ENCODE measurements around the gene S1PR4. TPM values are rescaled to one million over a fixed set of nuclear protein-coding genes. Genes with fewer than 3 reads are reported as not detected.

The S1PR4 gene
- total RNA-seq, 1 donor from 2014 or later, result not detected

- Mint-ChIP-seq H3K36me3 (ENCODE audit: low read depth, unreplicated experiment) (no peaks in the 10 kb centered on the region), H3K4me3 (ENCODE audit: unreplicated experiment) (no peak overlapping the region), H3K9me3 (ENCODE audit: unreplicated experiment) (no peaks in the 10 kb centered on the region), H3K4me1 (ENCODE audit: low read depth, unreplicated experiment) (no peaks in the 10 kb centered on the region), H3K27ac (ENCODE audit: unreplicated experiment) (no peak overlapping the region), H3K27me3 (ENCODE audit: low read depth, unreplicated experiment) (peaks cover 2% of the 10 kb centered on the region)
- H3K4me2 ChIP-seq (ENCODE audit: low read length), result no peak overlapping the region
- H2AFZ ChIP-seq (ENCODE audit: low read depth, low read length), result no peak overlapping the region
- H3K79me2 ChIP-seq (ENCODE audit: insufficient read depth, low read length), result no peaks in the 10 kb centered on the region
- DNase-seq (ENCODE audit: low read depth) (no peak), FAIRE-seq (no peak)
- peaks cover 11% of the 10 kb centered on the region for H3K4me1 ChIP-seq (ENCODE audit: insufficient read depth, low read length)
- no peak for TF ChIP-seq CTCF (IDR thresholded peaks at IDR 0.05; ENCODE audit: insufficient read depth, low read depth, low read length)
- TF ChIP-seq EZH2 (IDR thresholded peaks at IDR 0.05; ENCODE audit: insufficient read depth, low read length), result no peak
- no peak overlapping the region for H3K4me3 ChIP-seq (ENCODE audit: insufficient read depth, low read depth, low read length)
- no peaks in the 10 kb centered on the region for H3K9me3 ChIP-seq (ENCODE audit: insufficient read depth, low read depth, low read length)
- H3K27ac ChIP-seq (ENCODE audit: low read depth, low read length), result no peak overlapping the region
- no peaks in the 10 kb centered on the region for H4K20me1 ChIP-seq (ENCODE audit: insufficient read depth, low read length)
- no peaks in the 10 kb centered on the region for H3K27me3 ChIP-seq (ENCODE audit: insufficient read depth, low read length)
- no peak overlapping the region for H3K9ac ChIP-seq (ENCODE audit: low read length)
- no peaks in the 10 kb centered on the region for H3K36me3 ChIP-seq (ENCODE audit: insufficient read depth, low read length)
Measured at GRCh38 chr19:3142781-3143337, 35.7 kb upstream of the S1PR4 start.

GRCh38 chr19:3145909-3146676, 32.5 kb upstream of the S1PR4 start:
- H3K4me3 Mint-ChIP-seq (ENCODE audit: unreplicated experiment), result no peak overlapping the region
- FAIRE-seq, result no peak
- no peak overlapping the region for H3K9ac ChIP-seq (ENCODE audit: low read length)
- H3K9me3 ChIP-seq (ENCODE audit: insufficient read depth, low read depth, low read length), result no peaks in the 10 kb centered on the region
- peaks cover 11% of the 10 kb centered on the region for H3K4me1 ChIP-seq (ENCODE audit: insufficient read depth, low read length)
- H3K4me1 Mint-ChIP-seq (ENCODE audit: low read depth, unreplicated experiment), result no peaks in the 10 kb centered on the region
- no peaks in the 10 kb centered on the region for H3K36me3 Mint-ChIP-seq (ENCODE audit: low read depth, unreplicated experiment)
- no peak overlapping the region for H3K27ac ChIP-seq (ENCODE audit: low read depth, low read length)
- H3K27me3 Mint-ChIP-seq (ENCODE audit: low read depth, unreplicated experiment), result peaks cover 13% of the 10 kb centered on the region
- TF ChIP-seq EZH2 (IDR thresholded peaks at IDR 0.05; ENCODE audit: insufficient read depth, low read length), result no peak
- no peak for TF ChIP-seq CTCF (IDR thresholded peaks at IDR 0.05; ENCODE audit: insufficient read depth, low read depth, low read length)
- H3K4me2 ChIP-seq (ENCODE audit: low read length), result no peak overlapping the region
- no peak overlapping the region for H3K27ac Mint-ChIP-seq (ENCODE audit: unreplicated experiment)
- no peaks in the 10 kb centered on the region for H3K27me3 ChIP-seq (ENCODE audit: insufficient read depth, low read length)
- no peaks in the 10 kb centered on the region for H3K36me3 ChIP-seq (ENCODE audit: insufficient read depth, low read length)
- no peak overlapping the region for H2AFZ ChIP-seq (ENCODE audit: low read depth, low read length)
- no peak overlapping the region for H3K4me3 ChIP-seq (ENCODE audit: insufficient read depth, low read depth, low read length)
- H4K20me1 ChIP-seq (ENCODE audit: insufficient read depth, low read length), result no peaks in the 10 kb centered on the region
- DNase-seq (ENCODE audit: low read depth), result no peak
- no peaks in the 10 kb centered on the region for H3K9me3 Mint-ChIP-seq (ENCODE audit: unreplicated experiment)
- no peaks in the 10 kb centered on the region for H3K79me2 ChIP-seq (ENCODE audit: insufficient read depth, low read length)

GRCh38 chr19:3146677-3147100, 31.9 kb upstream of the S1PR4 start:
- no peak for FAIRE-seq
- TF ChIP-seq CTCF (IDR thresholded peaks at IDR 0.05; ENCODE audit: insufficient read depth, low read depth, low read length) (peak; percentile 39), EZH2 (IDR thresholded peaks at IDR 0.05; ENCODE audit: insufficient read depth, low read length) (no peak)
- Histone ChIP-seq H3K36me3 (ENCODE audit: insufficient read depth, low read length) (no peaks in the 10 kb centered on the region), H3K4me1 (ENCODE audit: insufficient read depth, low read length) (peaks cover 9% of the 10 kb centered on the region), H2AFZ (ENCODE audit: low read depth, low read length) (no peak overlapping the region), H3K4me3 (ENCODE audit: insufficient read depth, low read depth, low read length) (no peak overlapping the region), H3K79me2 (ENCODE audit: insufficient read depth, low read length) (no peaks in the 10 kb centered on the region), H3K27ac (ENCODE audit: low read depth, low read length) (no peak overlapping the region), H3K9ac (ENCODE audit: low read length) (no peak overlapping the region), H4K20me1 (ENCODE audit: insufficient read depth, low read length) (no peaks in the 10 kb centered on the region), H3K27me3 (ENCODE audit: insufficient read depth, low read length) (no peaks in the 10 kb centered on the region), H3K9me3 (ENCODE audit: insufficient read depth, low read depth, low read length) (no peaks in the 10 kb centered on the region), H3K4me2 (ENCODE audit: low read length) (no peak overlapping the region)
- Mint-ChIP-seq H3K27ac (ENCODE audit: unreplicated experiment) (no peak overlapping the region), H3K4me3 (ENCODE audit: unreplicated experiment) (no peak overlapping the region), H3K27me3 (ENCODE audit: low read depth, unreplicated experiment) (peaks cover 13% of the 10 kb centered on the region), H3K9me3 (ENCODE audit: unreplicated experiment) (no peaks in the 10 kb centered on the region), H3K4me1 (ENCODE audit: low read depth, unreplicated experiment) (no peaks in the 10 kb centered on the region), H3K36me3 (ENCODE audit: low read depth, unreplicated experiment) (no peaks in the 10 kb centered on the region)
- no peak for DNase-seq (ENCODE audit: low read depth)

Measured in astrocyte (in vitro differentiated cells and primary cell).